IMR-90 (cell line): ENCODE data around the gene BCAS3. TPM values are rescaled to one million over a fixed set of nuclear protein-coding genes. Genes with fewer than 3 reads are reported as not detected.

Experiments used
- ATAC-seq: fragments of 200-7000 bp; cut with Tn5 transposase; 2 replicates; pipeline ENCODE4 v1.9.1; 2020; ENCODE audit warnings: low read depth, mild to moderate bottlenecking, moderate library complexity
- BruUV-seq: library from RNA; stranded (reverse); fragments of 400-500 nt; replicated peaks from 2 replicates; lab custom pipeline; 2021; lab: Mats Ljungman, UMichigan
- CTCF ChIA-PET: fragments of 300-600 bp; formaldehyde crosslinking; extraction: SDS; loops from one replicate; lab custom pipeline; 2021; ENCODE audit warnings: antibody characterized with exemption; lab: Yijun Ruan, JAX
- POLR2A ChIA-PET: fragments of 300-600 bp; sonication (Branson Sonifier 250); formaldehyde crosslinking; loops from one replicate; lab custom pipeline; 2022; ENCODE audit warnings: antibody characterized with exemption; ENCODE audit not compliant: unreplicated experiment; lab: Charles Lee
- DNase-seq: peaks from one replicate; pipeline ENCODE4 v3.0.0; 2013
- H2AFZ ChIP-seq: replicated peaks from 2 replicates; pipeline ENCODE3; 2013; ENCODE audit warnings: low read length, mild to moderate bottlenecking; ENCODE audit not compliant: poor library complexity
- H2AK5ac ChIP-seq: 2 replicates; pipeline ENCODE4 v1.6.1; 2013; ENCODE audit warnings: low read depth, low read length, inconsistent platforms
- H2AK9ac ChIP-seq: replicated peaks from 2 replicates; pipeline ENCODE3; 2013; ENCODE audit warnings: mild to moderate bottlenecking, low read depth, low read length, moderate library complexity; ENCODE audit not compliant: poor library complexity
- H2BK120ac ChIP-seq: 2 replicates; pipeline ENCODE4 v1.6.1; 2013; ENCODE audit warnings: low read depth, low read length, inconsistent platforms
- H2BK15ac ChIP-seq: 3 replicates; pipeline ENCODE4 v1.6.1; 2013; ENCODE audit warnings: low read depth, low read length, inconsistent platforms
- H2BK20ac ChIP-seq: 2 replicates; pipeline ENCODE4 v1.6.1; 2013; ENCODE audit warnings: low read depth, mild to moderate bottlenecking, inconsistent platforms, low read length, moderate library complexity
- H2BK5ac ChIP-seq: 2 replicates; pipeline ENCODE4 v1.6.1; 2013; ENCODE audit warnings: mild to moderate bottlenecking, low read depth, low read length, inconsistent platforms; ENCODE audit not compliant: poor library complexity, severe bottlenecking
- H3K14ac ChIP-seq: replicated peaks from 2 replicates; pipeline ENCODE4 v1.6.1; 2013; ENCODE audit warnings: low read depth, low read length, inconsistent platforms
- H3K18ac ChIP-seq: 2 replicates; pipeline ENCODE4 v1.6.1; 2013; ENCODE audit warnings: low read depth, low read length, control low read depth
- H3K23ac ChIP-seq: 2 replicates; pipeline ENCODE4 v1.6.1; 2013; ENCODE audit warnings: low read depth, low read length, inconsistent platforms
- H3K27ac ChIP-seq: 2 replicates; pipeline ENCODE4 v1.5.1; 2013; ENCODE audit warnings: mild to moderate bottlenecking, control low read depth, low read length; ENCODE audit not compliant: insufficient read depth
- H3K27me3 ChIP-seq: 2 replicates; pipeline ENCODE4 v1.6.1; 2013; ENCODE audit warnings: low read length; ENCODE audit not compliant: control insufficient read depth, insufficient read depth
- H3K36me3 ChIP-seq: 2 replicates; pipeline ENCODE4 v1.6.1; 2013; ENCODE audit warnings: low read length, mixed read lengths; ENCODE audit not compliant: control insufficient read depth, insufficient read depth
- H3K4ac ChIP-seq: 2 replicates; pipeline ENCODE4 v1.6.1; 2013; ENCODE audit warnings: low read depth, low read length, inconsistent platforms
- H3K4me1 ChIP-seq: 2 replicates; pipeline ENCODE4 v1.6.1; 2013; ENCODE audit warnings: low read length, mixed read lengths; ENCODE audit not compliant: control insufficient read depth, insufficient read depth
- H3K4me2 ChIP-seq: 2 replicates; pipeline ENCODE4 v1.6.1; 2013; ENCODE audit warnings: low read depth, mild to moderate bottlenecking, control low read depth, low read length, moderate library complexity
- H3K4me3 ChIP-seq: 2 replicates; pipeline ENCODE4 v1.5.1; 2013; ENCODE audit warnings: low read depth, mild to moderate bottlenecking, control low read depth, low read length, moderate library complexity; ENCODE audit not compliant: insufficient read depth
- H3K56ac ChIP-seq: 2 replicates; pipeline ENCODE4 v1.6.1; 2013; ENCODE audit warnings: low read length, inconsistent platforms; ENCODE audit not compliant: insufficient read depth; ENCODE audit errors: extremely low read depth
- H3K79me1 ChIP-seq, 2 experiments: 2 replicates each; pipeline ENCODE4 v1.6.1; 2013; ENCODE audit warnings: low read length in 2 of 2, inconsistent platforms in 1 of 2, low read depth in 1 of 2
- H3K9ac ChIP-seq: 2 replicates; pipeline ENCODE4 v1.6.1; 2013; ENCODE audit warnings: low read depth, low read length, control low read depth
- H3K9me1 ChIP-seq: 2 replicates; pipeline ENCODE4 v1.6.1; 2013; ENCODE audit warnings: low read length, inconsistent platforms; ENCODE audit not compliant: insufficient read depth
- H3K9me3 ChIP-seq: 2 replicates; pipeline ENCODE4 v1.6.1; 2013; ENCODE audit warnings: low read length; ENCODE audit not compliant: control insufficient read depth, insufficient read depth
- H4K20me1 ChIP-seq: 2 replicates; pipeline ENCODE4 v1.6.1; 2013; ENCODE audit warnings: low read length, inconsistent platforms; ENCODE audit not compliant: insufficient read depth
- H4K5ac ChIP-seq: 2 replicates; pipeline ENCODE4 v1.6.1; 2013; ENCODE audit warnings: mild to moderate bottlenecking, low read depth, low read length, control low read depth
- H4K8ac ChIP-seq, 2 experiments: 2 replicates each; pipeline ENCODE4 v1.6.1; 2013; ENCODE audit warnings: low read depth in 2 of 2, low read length in 2 of 2, control low read depth in 1 of 2, inconsistent platforms in 1 of 2
- H4K91ac ChIP-seq: 2 replicates; pipeline ENCODE4 v1.6.1; 2013; ENCODE audit warnings: low read depth, low read length, inconsistent platforms; ENCODE audit not compliant: insufficient read depth
- CEBPB ChIP-seq: IDR thresholded peaks from 2 replicates; pipeline ENCODE4 v1.6.1; 2012; ENCODE audit warnings: low read depth, low read length, improper control_type of control experiment
- CTCF ChIP-seq: conservative IDR thresholded peaks from 2 replicates; pipeline ENCODE4 v1.5.1; 2012; ENCODE audit warnings: mild to moderate bottlenecking, low read depth, low read length, improper control_type of control experiment
- FOS ChIP-seq: fragments of 150-350 bp; IDR thresholded peaks from 2 replicates; pipeline ENCODE4 v1.6.1; 2016; ENCODE audit warnings: low read depth, low read length
- MAFK ChIP-seq: IDR thresholded peaks from 2 replicates; pipeline ENCODE4 v1.6.1; 2012; ENCODE audit warnings: low read depth, low read length, improper control_type of control experiment
- MAZ ChIP-seq: IDR thresholded peaks from 2 replicates; pipeline ENCODE4 v1.6.1; 2012; ENCODE audit warnings: low read depth, mild to moderate bottlenecking, low read length, improper control_type of control experiment, moderate library complexity, borderline replicate concordance
- POLR2A ChIP-seq: IDR thresholded peaks from 2 replicates; pipeline ENCODE4 v1.6.1; 2012; ENCODE audit warnings: mild to moderate bottlenecking, low read depth, low read length
- RAD21 ChIP-seq: IDR thresholded peaks from 2 replicates; pipeline ENCODE4 v1.6.1; 2012; ENCODE audit warnings: low read length, improper control_type of control experiment
- RFX5 ChIP-seq: IDR thresholded peaks from 2 replicates; pipeline ENCODE4 v1.8.0; 2012; ENCODE audit warnings: low read depth, mild to moderate bottlenecking, low read length, moderate library complexity
- USF2 ChIP-seq: fragments of 150-350 bp; IDR thresholded peaks from 2 replicates; pipeline ENCODE4 v1.6.1; 2017; ENCODE audit warnings: mild to moderate bottlenecking, antibody characterized with exemption, low read length, low read depth
- WGBS, 2 experiments: methylation state at CpG; one replicate each; pipeline versions ENCODE4 v1.1.5 to v1.1.7; 2013; ENCODE audit warnings: missing lambda C conversion rate in 2 of 2; ENCODE audit not compliant: insufficient read length in 1 of 2; ENCODE audit errors: extremely low coverage in 2 of 2; 5-methylcytosine and 5-hydroxymethylcytosine counted together
- dilution Hi-C: fragments of 300-500 bp; cut with HindIII; formaldehyde crosslinking; loops from one replicate; pipeline ENCODE4 v1.14.3; 2018; ENCODE audit warnings: low sequenced_read_pairs; ENCODE audit not compliant: unreplicated experiment
- in situ Hi-C: fragments of 300-500 bp; cut with MboI; formaldehyde crosslinking; loops from 3 replicates; pipeline ENCODE4 v1.14.3; 2019; ENCODE audit warnings: low sequenced_read_pairs, inconsistent platforms, mixed read lengths
- intact Hi-C: fragments of 100-400 bp; cut with micrococcal nuclease; formaldehyde crosslinking; loops from 2 replicates; pipeline ENCODE4 v1.10.0; 2022
- polyA plus RNA-seq, 3 experiments: library from polyadenylated mRNA; depleted of rRNA; stranded (reverse); fragments of >200 nt; gene quantifications; 2 replicates each; pipeline ENCODE4 v1.2.3, GENCODE V29; 2012; ENCODE audit warnings: low replicate concordance in 1 of 3
- total RNA-seq: library from RNA; depleted of rRNA; stranded (reverse); fragments of >200 nt; gene quantifications from 2 replicates; pipeline ENCODE4 v1.2.3, GENCODE V29; 2012

The BCAS3 gene
- total and polyA plus RNA-seq, 2 of the 4 experiments (the other 2 are of a cell fraction), result 6.3 to 27.1 TPM

GRCh38 chr17:61221597-61222471 is 544.2 kb downstream of the BCAS3 start:
- H3K9ac ChIP-seq, result no peak overlapping the region
- no peaks in the 10 kb centered on the region for H3K9me3 ChIP-seq
- H2AFZ ChIP-seq, result peak overlapping the region; percentile 68
- peak overlapping the region; percentile 76 for H4K5ac ChIP-seq
- DNase-seq, result peak; percentile 37
- dilution Hi-C loops, result no loop called here
- H2AK9ac ChIP-seq, result no peak overlapping the region
- H3K4me2 ChIP-seq, result peak overlapping the region; percentile 4; the same call in 1 of the 2 replicates
- TF ChIP-seq POLR2A (no peak), USF2 (no peak), RAD21 (no peak), MAZ (no peak), CTCF (no peak), RFX5 (no peak), MAFK (no peak), CEBPB (no peak), FOS (no peak)
- no peak overlapping the region for H3K4me3 ChIP-seq
- peaks cover 13% of the 10 kb centered on the region for H3K9me1 ChIP-seq
- H4K91ac ChIP-seq, result peak overlapping the region; percentile 71
- H3K27me3 ChIP-seq, result no peaks in the 10 kb centered on the region
- no peak for ATAC-seq
- peak overlapping the region; percentile 90 for H2BK120ac ChIP-seq
- H3K14ac ChIP-seq, result peak overlapping the region; percentile 74
- whole genome bisulfite sequencing, 2 experiments, result no CpG with 5 or more reads among the region's 8 CpGs
- peak overlapping the region; percentile 11 to 65; a peak in 1 of 4 replicates for H4K8ac ChIP-seq
- H3K27ac ChIP-seq, result no peak overlapping the region
- no TSS peak for BruUV-seq
- H3K56ac ChIP-seq, result 0 out of 2 replicates have a peak overlapping the region, but pooled peaks have one; percentile 0
- H2AK5ac ChIP-seq, result peak overlapping the region; percentile 22; the same call in 1 of the 2 replicates
- ChIA-PET CTCF (interaction anchor here (0.6 to 1.2 kb wide), 2 partner anchors 18 to 50 kb away, joined by 4 read pairs; no protein-coding TSS in a partner anchor), POLR2A (no interaction called here)
- H2BK20ac ChIP-seq, result peak overlapping the region; percentile 92
- H3K36me3 ChIP-seq, result no peaks in the 10 kb centered on the region
- peaks cover 27% of the 10 kb centered on the region for H3K4me1 ChIP-seq
- peak overlapping the region; percentile 75 for H3K18ac ChIP-seq
- peak overlapping the region; percentile 69; the same call in 1 of the 2 replicates for H3K23ac ChIP-seq
- H3K79me1 ChIP-seq, result peaks cover 0 to 15% of the 10 kb centered on the region in 2 experiments; a peak in 2 of 4 replicates
- peak overlapping the region; percentile 87; the same call in 2 of the 3 replicates for H2BK15ac ChIP-seq
- H2BK5ac ChIP-seq, result peak overlapping the region; percentile 72
- intact Hi-C loops, result no loop called here
- in situ Hi-C loops, result no loop called here
- peak overlapping the region; percentile 84 for H3K4ac ChIP-seq
- H4K20me1 ChIP-seq, result no peaks in the 10 kb centered on the region
